Stimulated activated CD4-positive, alpha-beta T cell treated with anti-CD3 and anti-CD28 coated beads, Interleukin-4, amount 100 ng/mL, for 48 hours (primary cell): ENCODE data around the gene GNAZ.
"Not testable (repeated sequence)": the region's sequence is repeated elsewhere in the genome, so short reads cannot be mapped to it uniquely, and the experiment has no call there.

Experiments used
- DNase-seq, 2 donors: peaks; one replicate each; pipeline ENCODE4 v3.0.0-alpha.2; 2020; ENCODE audit warnings: low read depth in 2 of 2

The GNAZ gene

DNA sequence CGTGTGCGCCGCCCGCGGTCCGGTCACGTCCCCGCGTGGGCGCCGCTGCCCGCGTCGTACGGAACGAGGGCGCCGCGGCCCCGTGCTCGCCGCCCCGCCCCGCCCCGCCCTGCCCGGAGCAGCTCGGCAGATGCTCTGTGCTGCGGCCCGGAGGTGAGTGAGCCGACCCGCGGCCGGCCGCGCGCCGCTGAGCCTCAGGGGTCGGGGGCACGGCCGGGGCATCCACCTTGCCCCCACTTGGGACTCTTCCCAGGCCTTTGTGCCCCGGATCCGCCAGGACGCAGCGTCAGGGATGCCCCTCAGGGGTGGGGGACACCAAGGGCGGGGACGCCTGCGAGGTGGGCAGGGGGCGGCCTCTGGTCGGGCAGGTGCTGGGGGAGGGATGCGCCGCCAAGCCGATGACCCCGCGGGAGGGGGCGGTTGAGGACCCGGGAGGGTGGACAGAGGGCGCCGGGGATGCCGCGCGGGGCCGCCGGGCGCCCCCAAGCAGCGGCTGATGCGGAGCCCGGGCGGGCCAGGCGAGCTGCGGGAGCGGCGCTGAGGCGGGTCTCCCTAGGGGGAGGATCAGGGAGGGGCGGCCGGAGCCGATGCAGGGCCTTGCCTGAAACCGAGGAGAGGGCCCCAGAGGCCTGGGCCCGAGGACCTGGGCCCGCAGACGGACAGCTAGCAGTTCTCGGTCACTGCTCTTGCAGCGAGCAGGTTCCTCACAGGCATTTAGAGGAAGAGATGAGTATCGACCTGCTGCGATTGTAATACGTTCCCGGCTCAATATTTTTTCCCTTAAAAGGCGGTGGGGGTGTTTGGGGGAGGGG is at the start of gene GNAZ:
GNAZ (plus strand) TSS at position 102 of the 812 bp plus-strand sequence. CDS start 25,177 bp downstream, outside the sequence.
- DNase-seq: peak in 1 of 2 donors; percentile 19

DNA sequence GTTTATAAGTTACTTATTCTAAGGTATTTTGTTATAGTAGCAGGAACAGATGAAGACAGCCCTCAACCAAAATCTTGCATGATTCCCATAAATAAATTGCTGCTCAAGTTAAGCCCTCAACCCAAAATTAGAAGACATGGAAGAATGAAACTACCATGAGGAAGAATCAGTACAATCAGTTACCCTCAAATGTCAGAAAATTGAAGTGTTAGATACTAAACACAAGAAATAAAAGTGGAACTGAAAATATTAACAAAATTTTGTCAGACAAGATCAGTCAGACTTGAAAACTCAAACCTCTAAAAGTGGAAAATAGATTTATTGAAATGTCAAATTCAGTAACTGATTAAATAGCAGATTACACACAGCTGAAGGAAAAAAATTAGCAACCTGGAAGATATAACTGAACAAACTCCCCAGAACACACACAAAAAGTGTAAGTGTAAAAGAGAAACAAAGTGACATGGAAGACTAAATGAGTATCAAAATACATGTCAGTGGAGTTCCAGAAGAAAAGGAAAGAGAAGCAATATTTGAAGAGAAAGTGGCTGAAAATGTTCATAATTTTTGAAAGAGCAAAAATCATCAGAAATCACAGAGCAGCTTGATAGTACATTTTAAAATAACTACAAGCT is 49.5 kb upstream of the GNAZ start:
- no peak for DNase-seq

DNA sequence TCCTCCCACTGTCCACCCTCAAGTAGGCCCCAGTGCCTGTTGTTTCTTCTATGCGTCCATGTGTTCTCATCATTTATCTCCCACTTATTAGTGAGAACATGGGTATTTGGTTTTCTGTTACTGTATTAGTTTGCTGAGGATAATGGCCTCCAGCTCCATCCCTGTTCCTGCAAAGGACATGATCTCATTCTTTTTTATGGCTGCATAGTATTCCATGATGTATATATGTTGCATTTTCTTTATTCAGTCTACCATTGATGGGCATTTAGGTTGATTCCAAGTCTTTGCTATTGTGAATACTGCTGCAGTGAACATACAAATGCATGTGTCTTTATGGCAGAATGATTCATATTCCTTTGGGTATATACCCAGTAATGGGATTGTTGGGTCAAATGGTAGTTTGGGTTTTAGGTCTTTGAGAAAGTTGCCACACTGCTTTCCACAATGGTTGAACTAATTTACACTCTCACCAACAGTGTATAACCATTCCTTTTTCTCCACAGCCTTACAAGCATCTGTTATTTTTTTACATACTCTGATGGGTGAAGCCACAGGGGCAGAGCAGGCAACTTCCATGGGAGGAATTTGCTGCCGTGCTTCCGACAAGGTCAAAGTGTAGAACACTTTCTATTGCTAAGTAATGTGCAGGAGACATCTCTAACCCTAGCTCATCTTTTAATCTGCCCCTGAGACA is 48.5 kb upstream of the GNAZ start:
- not testable (repeated sequence) for DNase-seq

- DNase-seq: no peak
Observed at GRCh38 chr22:23023294-23023693, 47.0 kb upstream of the GNAZ start.

GRCh38 chr22:23026777-23027176 is 43.5 kb upstream of the GNAZ start:
- no peak for DNase-seq

GRCh38 chr22:23027849-23028248 is 42.5 kb upstream of the GNAZ start:
- DNase-seq: not testable (repeated sequence)

DNA sequence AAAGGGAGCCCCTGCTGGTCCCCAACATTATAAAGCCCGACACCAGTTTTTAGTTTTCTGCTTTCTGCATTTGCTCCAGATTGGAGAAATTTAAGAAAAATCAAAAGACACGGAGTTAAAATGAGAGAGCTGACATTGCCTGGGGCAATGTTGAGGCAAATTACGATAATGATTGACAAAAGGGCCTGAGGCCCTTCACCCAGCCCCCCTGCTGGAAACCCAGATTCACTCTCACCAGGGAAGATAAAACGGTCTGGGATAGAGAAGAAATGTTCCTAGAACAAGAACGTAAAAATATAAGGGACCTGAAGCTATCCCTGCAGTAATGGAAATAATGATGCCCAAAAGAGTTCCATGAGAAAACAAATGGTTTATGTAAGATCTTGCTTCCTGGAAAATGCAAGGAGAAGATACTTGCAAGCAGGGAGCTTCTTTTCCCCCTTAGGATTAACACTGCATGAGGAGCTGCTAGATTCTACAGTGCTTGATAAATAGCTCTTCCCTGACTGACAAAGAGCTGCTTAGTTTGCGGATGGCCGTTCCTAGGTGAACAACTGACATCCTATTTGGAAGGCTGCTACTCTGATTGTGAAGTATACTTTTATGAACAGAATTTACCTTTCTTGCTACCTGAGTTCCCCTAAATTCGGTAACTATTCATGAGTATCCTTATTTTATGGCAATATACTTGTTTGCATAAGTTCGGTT is 40.6 kb upstream of the GNAZ start:
- DNase-seq: no peak

DNA sequence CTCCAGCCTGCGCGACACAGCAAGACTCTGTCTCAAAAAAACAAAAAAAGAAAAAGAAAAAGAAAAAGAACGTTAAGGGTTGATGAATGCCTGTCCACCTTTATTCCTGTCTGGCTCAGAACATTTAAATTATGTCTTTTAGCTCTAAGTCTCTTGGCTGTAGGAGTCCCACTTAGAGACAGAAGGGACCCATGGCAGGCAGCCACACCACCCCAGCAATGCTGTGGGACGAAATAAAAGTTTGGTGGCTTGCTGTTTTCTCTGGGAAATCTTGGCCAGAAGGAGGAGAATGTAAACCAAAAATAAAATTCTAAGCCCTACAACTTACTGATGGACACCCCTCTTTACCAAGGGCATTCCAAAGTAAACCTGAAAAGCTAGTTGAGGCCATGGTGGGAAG is 38.9 kb upstream of the GNAZ start:
- no peak for DNase-seq

DNA sequence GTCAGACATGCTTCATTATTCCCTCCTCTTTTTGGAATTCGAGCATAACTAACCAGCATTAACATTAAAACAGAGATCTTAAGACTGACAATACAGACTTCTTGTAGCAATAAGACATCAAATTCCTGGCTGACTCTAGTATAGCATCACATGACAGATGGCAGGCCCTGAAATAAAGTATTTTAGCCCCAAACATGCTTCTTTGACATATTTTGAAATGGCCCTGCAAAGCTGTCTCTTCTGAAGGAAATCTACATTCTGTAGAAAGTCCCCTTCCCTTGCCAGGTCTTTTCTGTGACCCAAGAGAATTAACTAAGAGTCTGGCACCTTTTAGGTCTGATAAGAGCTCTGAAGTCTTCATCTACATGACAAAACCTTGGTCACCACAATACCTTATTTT is 38.5 kb upstream of the GNAZ start:
- DNase-seq: no peak

- no peak for DNase-seq
Observed at GRCh38 chr22:23032658-23033057, 37.7 kb upstream of the GNAZ start.

DNA sequence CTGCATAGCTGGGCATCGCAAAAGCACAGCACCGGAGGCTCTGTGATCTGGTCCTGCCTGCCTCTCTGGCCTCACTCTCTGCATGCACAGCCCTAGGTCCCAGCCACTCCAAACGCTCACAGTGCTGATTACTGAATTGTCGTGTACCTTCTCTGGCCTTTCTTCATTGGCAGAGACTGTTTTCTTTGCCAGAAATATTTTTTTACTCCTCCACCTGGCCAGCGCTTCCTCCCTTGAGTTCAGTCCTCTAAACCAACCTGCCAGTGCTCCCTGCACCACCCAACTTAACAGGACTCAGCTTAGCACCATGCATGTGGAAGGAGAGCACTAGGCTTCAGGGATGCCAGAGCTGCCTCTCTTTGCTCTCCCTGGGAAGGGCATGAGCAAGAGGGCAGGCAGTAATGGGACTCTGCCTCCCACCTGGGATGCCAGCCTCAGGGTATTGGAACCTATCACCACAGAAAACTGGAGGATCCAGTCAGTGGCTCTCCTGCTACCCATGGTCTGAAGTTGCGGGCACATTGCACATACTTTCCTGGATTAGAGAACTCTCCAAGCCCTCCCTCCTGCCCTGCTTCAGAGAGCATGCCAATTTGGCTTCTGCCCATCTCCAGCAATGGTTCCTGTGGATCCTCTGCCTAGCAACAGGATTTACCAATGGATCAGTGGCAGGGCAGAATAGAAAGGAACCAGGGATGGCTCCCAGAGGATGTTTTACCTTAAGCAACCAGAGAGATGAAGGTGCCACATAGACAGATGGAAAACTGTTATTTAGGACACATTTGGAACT is 37.0 kb upstream of the GNAZ start:
- DNase-seq: no peak

- no peak for DNase-seq
Observed at GRCh38 chr22:23034621-23035556, 35.4 kb upstream of the GNAZ start.

GRCh38 chr22:23035557-23036277 is 34.6 kb upstream of the GNAZ start:
- no peak for DNase-seq

GRCh38 chr22:23036684-23037428 is 33.5 kb upstream of the GNAZ start:
- no peak for DNase-seq

DNA sequence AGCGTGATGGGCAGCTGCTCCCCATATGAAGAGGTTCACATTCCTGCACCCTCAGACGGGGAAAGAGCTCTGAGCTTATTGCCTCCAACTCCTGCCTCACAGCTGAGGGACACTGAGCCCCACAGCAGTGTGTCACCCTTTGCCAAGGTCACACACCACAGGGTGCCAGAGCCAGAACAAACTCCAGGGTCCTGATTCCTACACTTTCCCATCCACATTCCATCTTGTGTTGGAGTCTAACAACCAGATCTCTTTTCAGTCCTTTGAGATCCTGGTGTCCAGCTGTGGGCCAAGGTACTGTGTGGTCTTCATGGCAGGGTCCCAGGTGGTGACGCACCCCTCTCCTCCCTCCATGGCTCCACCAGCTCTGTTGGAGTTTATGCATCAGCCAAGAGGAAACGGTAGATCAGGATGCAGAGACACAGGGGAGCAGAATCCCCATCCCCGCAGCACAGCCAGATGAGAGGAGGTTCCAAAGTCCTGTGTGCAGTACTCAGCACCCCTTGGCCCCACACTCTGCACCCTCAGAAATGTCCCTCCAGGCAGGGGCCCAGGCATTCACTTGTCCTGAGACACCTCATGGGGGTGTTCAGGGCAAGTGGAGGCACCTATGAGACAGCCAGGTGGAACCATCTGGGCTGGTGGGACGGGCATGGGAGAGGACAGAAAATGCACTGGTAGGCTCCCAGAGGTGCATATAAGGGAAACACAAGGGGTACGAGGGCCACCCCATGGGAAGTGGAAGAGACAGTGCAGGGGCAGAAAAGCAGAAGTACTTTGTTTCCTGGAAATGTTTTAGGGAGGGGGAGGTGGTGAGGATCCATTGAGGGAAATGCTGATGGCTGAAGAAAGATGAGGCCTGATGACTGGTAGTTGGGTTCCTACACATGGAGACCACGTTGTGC is 32.6 kb upstream of the GNAZ start:
- DNase-seq: no peak

DNA sequence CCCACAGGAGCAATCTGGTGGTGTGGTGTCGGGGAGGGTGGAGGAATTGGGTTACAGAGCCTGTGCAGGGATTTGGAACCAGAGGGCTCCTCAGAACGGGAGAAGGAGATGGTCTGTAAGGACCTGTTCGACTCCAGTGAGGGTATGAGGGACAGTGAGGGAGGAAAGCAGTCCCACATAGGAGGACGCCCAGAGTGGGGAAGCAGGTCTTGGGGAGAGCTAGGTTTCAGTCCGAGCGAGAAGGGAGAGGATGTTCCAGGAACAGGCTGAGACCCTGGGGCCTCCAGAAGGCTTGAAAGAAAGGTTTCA is 32.0 kb upstream of the GNAZ start:
- DNase-seq: no peak

DNA sequence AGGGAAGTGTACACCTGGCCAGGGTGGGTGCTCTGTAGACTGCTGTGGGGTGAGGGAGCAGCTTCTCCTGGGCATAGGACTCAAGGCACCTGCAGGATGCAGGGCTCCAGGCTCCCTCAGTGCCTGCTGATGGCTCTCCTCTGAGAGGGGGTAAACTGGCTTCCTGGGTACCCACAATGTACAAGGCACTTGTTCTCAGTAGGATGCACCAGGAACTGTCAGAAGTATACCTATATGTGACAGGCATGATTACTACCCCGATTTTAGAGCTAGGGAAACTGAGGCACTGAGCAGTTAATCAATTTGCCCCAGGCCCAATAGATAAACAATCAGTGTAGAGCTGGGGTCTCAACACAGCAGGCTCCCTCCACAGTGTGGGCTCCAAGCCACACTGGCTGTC is 31.4 kb upstream of the GNAZ start:
- DNase-seq: no peak

- no peak for DNase-seq
Observed at GRCh38 chr22:23042179-23042578, 28.1 kb upstream of the GNAZ start.
